Esophagus muscularis mucosa (tissue), 4 donors: ENCODE data around the gene ZNF511.

Source experiments
- EP300 ChIP-seq: sonication (generic); formaldehyde crosslinking; IDR thresholded peaks from one replicate; pipeline ENCODE4 v1.6.1; 2017; ENCODE audit warnings: antibody characterized with exemption
- POLR2A ChIP-seq: fragments of 450-650 bp; IDR thresholded peaks from one replicate; pipeline ENCODE4 v1.6.1; 2017; ENCODE audit warnings: antibody characterized with exemption, moderate library complexity, mild to moderate bottlenecking, low read depth
- POLR2AphosphoS5 ChIP-seq, 2 donors: sonication (generic); formaldehyde crosslinking; IDR thresholded peaks; one replicate each; pipeline ENCODE4 v1.6.1; 2017; ENCODE audit warnings: antibody characterized with exemption in 2 of 2
- TF ChIP-seq, protein P1 (sequence below), 3 experiments: fragments of 200-600 bp in 2 of 3; fragments of 450-650 bp in 1 of 3; sonication (generic) in 2 of 3; IDR thresholded peaks; one replicate each; pipeline ENCODE4 v1.5.1; 2017 to 2019; ENCODE audit warnings: antibody characterized with exemption in 3 of 3, mild to moderate bottlenecking in 2 of 3, moderate library complexity in 1 of 3

DNA sequence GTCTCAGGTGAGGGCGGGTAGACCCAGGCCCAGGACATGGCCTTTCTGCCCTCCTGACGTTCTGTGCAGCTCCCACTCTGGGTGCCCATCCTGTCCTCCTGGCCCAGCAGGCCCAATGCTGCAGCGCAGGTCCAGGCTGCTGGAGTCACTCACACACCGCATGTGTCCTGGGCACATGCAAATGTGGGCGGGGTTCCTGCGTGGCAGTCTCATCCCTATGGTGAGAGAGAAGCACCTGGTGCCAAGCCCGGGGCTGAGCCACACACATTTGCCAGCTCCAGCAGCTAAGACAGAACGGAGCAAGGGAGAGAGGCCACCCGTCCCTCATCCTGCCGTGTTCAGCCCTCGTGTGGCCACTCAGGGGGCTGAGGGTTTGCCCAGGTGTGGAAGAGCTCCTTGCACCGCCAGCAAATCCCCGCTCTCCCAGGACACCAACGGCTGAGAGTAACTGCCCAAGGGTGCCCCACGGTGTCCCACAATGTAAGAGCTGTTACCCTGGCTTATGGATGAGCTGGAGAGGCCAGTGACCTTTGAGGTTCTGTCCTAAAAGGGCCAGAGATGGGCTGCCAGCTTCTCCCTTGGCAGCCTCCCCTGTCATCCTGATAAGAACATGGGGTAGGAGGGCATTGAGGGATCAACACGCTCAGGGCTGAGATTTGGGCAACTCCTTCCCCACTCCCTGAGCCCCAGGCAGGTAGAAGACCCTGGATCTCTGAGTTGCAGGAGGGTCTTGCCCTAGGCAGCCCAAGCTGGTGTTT is 44.7 kb downstream of the ZNF511 start:
- TF ChIP-seq, protein P1, sequence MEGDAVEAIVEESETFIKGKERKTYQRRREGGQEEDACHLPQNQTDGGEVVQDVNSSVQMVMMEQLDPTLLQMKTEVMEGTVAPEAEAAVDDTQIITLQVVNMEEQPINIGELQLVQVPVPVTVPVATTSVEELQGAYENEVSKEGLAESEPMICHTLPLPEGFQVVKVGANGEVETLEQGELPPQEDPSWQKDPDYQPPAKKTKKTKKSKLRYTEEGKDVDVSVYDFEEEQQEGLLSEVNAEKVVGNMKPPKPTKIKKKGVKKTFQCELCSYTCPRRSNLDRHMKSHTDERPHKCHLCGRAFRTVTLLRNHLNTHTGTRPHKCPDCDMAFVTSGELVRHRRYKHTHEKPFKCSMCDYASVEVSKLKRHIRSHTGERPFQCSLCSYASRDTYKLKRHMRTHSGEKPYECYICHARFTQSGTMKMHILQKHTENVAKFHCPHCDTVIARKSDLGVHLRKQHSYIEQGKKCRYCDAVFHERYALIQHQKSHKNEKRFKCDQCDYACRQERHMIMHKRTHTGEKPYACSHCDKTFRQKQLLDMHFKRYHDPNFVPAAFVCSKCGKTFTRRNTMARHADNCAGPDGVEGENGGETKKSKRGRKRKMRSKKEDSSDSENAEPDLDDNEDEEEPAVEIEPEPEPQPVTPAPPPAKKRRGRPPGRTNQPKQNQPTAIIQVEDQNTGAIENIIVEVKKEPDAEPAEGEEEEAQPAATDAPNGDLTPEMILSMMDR (IDR thresholded peaks at IDR 0.05): no peak
- TF ChIP-seq POLR2A (no peak), POLR2AphosphoS5 (IDR thresholded peaks at IDR 0.05) (no peak), EP300 (no peak)
